Hypothalamus (tissue), 51 donors: ENCODE data around the gene GRIN2C.

Source experiments
- DNase-seq, 51 donors: peaks; one replicate each; lab custom pipeline; 2025; lab: John Stamatoyannopoulos, UW

The GRIN2C gene

DNA sequence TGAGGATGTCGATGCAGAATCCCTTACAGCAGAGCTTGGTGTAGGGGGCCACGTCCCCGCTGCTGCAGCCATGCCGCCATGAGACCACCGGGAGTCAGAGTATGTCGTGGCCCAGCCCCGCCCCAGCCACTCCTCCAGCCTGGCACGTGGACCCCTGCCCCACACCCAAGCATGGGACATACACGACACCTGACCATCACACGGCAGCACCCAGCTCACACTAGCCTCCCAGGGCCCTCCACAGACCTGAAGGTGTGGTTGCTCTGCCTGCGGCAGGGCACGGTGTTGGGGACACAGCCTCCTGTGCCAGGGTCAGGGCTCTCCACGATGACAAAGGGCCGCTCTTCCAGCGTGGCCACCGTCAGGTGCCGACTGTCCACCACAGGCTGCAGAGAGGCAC, 9.4 kb downstream of the GRIN2C start:
- DNase-seq, result no peak

DNA sequence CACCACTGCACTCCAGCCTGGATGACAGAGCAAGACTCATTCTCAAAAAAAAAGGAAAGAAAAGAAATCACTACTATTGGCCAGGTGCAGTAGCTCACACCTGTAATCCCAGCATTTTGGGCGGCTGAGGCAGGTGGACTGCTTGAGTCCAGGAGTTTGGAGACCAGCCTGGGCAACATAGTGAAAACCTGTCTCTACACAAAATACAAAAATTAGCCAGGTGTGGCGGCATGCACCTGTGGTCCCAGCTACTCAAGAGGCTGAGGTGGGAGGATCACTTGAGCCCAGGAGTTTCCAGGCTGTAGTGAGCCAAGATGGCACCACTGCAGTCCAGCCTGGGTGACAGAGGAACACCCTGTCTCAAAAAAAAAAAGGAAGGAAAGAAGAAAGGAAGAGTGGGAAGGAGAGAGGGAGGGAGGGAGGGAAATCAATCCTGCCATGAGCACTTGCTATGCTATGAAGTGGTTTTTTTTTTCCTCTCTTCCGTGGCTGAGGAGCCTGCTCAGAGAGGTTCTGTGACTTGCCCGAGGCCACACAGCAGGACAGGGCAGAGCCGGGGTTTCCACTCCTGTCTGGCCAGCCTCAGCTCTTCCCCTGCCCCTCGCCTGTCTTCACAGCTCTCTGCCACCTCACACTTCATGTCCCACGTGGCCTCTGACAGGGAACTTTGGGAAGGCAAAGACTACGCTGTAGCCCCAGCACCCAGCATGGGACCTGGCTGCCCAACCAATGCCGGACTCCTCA, 10.9 kb downstream of the GRIN2C start:
- no peak for DNase-seq

DNA sequence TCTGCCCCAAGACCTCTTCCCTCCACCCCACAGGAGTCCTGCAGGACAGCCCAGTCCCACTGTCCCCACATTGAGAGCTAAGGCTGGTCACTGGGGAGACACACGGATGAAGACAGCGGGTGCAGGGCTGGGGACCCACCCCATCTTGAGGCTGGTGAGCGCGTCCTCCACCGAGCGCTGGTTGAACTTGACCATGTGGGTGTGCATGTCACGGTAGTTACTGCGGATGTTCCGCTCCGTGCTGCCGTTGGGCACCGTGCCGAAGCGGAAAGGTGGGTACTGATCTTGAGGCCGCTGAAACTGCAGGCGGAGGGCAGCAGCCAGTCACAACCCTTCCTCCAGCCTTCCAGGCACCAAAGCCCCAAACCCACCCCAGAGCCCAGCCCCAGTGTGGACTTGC, 13.1 kb downstream of the GRIN2C start:
- no peak for DNase-seq

DNA sequence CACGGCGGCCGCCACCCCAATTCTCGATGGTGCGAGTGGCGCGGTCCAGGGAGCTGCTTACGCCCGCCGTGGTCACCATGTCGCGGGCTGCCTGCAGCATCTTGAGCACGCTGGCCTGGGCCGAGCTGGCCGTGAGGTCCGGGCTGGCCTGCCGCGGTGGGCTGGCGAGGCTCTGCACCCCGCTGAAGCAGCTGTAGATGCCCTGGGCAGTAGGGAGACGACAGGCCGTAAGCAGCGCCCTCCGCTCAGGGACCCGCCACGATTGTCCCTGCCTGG, 16.4 kb downstream of the GRIN2C start:
- no peak for DNase-seq

DNA sequence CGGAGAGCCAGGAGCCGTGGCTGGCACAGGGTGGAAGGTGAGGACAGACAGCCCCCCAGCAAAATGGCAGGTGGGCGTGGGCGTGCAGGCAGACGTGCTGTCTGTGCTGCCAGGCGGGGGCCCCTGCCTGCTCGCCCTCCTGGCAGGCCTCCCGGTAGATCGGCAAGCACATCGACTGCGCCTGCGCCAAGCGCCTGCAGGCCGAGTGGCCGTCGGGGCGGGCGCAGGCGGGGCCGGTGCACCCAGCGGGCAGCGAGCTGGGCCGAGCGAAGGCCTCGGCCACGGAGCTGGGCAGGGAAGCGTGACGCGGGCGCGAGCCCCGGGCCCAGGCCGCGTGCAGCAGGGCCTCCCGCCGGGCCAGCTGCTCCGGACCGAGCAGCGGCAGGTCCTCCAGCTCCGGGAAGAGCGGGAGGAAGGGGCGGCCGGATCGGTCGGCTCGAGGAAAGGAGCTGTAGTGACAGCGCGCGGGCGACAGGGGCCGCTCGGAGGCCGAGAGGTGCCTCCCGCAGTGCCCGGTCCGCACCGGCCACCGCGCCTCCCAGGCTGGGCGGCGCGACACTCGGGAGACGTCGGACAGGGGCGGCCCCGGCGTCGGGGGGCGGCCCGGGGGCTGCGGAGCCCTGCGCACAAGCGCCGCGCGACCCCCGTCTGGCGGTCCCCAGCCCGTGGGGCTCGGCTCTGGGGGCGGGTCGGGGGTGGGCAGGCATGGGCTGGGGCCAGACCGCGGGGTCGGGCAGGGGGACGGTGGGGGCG, 16.9 kb downstream of the GRIN2C start:
- peak in 46 of 51 donors; percentile 18 to 84 (median 65) for DNase-seq

DNA sequence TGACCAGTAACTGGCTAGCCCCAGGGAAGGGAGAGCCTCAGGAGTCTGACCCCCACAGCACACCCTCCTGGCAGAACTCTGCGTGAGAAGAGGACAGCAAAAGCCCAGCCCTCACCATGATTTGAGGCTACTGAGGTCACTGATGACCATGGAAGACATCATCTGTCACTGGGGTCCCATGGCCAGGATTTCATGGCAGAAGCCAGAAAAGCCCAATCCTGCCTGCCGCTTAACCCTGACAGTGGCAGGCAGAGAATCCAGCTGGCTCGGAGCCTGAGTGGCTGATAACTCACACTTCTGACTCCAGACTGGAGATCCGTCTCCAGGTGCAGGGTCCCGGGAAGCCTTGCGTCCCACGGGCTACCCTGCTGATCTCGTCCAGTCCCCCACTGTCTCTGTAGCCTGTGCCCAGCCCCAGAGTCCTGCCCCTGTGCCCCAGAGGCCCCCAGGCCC, 17.5 kb downstream of the GRIN2C start:
- peak in 6 of 51 donors; percentile 31 to 66 (median 52) for DNase-seq

DNA sequence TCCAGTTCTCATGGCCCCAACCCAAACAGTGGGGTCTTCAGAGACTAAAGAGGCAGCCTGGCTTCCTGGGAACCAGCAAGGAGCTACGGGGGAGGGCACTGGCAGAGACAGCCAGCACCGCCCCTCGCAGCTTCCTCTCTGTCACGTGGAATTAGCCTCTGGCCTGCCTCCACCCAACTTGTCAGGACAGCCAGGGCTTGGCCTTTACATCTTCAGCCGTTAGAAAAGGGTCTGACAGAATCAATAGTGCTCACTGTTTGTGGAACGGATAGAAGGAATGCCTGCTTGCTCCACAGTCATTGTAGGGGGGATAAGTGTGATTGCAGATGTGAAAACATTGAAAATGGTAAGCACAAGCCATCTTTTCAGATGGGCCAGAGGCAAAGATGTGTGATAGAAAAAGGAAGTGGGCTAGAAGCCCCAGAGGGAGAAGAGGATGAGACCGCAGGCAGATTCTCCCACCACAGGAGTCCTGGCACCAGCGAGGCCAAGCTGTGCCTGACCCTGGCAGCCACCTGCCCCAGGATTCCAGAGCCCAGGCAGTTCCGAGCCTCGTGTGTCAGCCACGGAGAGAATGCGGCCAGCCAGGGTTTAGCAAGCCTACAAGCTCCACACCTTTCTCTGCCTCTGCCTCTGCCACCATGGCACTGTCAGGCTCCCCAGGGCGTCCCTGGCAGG, 18.6 kb downstream of the GRIN2C start:
- DNase-seq, result peak in 42 of 51 donors; percentile 16 to 79 (median 50)

DNA sequence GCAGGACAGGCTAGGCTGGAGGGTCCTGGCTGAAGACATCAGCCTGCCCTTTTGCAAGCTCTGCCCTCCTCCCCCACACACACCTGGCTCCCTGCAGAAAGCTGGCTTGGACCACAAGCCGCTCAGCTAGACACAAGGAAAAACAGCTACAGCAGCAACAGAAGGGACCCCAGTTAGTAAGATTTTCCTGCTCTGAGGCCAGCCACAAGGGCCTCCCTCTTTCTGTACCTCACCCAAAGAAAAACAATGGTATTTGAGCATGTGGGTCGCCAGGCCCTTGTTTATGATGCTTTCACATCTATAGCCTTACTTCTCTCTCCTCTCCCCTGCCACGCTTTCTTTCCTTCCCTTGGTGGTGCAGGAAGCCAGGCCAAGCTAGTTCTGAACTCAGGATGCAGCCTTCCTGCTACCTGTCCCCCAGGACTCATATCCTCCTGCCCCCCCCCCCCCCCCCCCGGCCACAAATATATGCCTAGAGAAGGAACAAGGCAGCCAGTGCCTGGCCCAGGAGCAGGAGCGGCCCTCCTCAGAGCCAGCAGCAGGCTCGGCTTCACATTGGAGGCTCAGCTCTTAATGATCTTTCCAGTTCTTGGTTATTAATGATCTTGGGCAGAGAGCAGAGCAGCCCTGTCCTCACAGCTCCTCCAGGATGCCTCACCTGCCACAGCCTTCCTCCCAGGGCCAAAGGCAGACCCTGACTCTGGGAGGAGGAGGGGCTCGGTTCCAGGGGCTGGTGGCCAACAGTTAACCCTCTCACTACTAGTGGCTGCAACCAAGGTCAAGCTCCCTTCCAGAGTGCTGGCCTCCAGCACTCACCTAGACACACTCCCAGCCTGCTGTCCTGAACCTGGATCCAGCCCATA, 19.5 kb downstream of the GRIN2C start:
- DNase-seq, result no peak

DNA sequence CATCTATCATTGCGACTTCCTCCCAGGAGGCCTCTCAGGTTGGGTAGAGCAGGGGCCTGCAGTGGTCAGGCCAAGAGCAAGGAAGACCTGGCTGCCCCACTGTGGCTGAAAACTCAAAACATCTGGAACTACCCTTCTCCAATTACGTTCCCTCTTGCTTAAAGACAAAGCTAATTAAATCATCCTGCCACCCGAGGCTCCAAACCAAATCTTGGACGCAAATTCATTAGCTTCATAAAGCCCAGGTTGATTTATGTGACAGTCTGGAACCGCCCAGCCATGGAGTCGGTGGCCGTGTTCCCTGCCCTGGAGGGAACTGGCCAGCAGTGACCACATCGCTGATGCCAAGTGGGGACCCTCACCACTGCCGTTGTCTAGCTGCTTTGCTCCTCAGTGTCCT, 21.4 kb downstream of the GRIN2C start:
- DNase-seq, result no peak

DNA sequence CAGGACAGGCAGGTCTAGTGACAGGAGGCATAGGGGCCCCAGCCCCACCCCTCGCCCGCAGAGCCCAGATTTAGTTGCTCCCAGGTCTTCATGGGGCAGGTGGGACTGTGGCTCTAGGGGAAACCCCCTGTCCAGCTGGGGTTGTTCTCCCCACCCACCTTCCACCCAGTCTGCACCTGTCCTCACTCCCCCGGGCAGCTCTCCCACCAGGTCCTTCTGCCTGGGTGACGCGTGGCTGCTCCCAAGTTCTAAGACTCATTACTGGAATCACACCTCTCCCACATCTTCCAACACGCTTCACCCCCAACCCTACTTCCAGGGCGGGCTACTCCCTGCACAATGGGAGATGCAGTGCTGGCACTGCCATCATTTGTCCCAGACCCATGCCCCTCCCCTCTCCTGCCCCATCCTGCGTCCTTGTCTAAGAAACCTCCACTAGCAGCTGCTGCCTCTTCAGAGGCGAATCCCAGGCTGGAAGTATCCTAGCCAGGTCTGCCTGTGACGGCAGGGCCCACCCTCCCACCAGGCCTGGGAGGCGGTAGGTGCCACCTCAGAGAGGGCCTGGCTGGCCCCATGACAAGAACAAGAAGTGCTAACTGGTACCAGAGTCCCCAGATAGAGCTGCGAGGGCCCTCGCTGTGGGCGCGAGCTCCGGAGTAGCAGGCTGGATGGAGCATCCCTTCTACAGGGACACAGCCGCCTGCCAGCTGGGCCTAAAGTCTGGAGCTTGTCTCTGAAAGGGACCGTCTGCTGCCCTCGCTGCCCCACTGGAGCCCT, 22.8 kb downstream of the GRIN2C start:
- peak in 1 of 51 donors; percentile 36 for DNase-seq

DNA sequence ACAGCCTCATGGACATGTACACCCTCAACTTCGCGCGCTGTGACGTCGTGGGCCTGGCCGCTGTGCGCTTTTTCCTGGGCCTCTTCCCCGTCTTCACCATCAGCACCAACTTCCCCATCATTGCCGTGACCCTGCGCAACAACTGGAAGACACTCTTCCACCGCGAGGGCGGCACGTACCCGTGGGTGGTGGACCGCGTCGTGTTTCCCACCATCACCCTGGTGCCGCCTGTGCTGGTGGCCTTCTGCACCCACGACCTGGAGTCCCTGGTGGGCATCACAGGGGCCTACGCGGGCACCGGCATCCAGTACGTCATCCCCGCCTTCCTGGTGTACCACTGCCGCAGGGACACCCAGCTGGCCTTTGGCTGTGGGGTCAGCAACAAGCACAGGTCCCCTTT, 23.5 kb downstream of the GRIN2C start:
- no peak for DNase-seq

DNA sequence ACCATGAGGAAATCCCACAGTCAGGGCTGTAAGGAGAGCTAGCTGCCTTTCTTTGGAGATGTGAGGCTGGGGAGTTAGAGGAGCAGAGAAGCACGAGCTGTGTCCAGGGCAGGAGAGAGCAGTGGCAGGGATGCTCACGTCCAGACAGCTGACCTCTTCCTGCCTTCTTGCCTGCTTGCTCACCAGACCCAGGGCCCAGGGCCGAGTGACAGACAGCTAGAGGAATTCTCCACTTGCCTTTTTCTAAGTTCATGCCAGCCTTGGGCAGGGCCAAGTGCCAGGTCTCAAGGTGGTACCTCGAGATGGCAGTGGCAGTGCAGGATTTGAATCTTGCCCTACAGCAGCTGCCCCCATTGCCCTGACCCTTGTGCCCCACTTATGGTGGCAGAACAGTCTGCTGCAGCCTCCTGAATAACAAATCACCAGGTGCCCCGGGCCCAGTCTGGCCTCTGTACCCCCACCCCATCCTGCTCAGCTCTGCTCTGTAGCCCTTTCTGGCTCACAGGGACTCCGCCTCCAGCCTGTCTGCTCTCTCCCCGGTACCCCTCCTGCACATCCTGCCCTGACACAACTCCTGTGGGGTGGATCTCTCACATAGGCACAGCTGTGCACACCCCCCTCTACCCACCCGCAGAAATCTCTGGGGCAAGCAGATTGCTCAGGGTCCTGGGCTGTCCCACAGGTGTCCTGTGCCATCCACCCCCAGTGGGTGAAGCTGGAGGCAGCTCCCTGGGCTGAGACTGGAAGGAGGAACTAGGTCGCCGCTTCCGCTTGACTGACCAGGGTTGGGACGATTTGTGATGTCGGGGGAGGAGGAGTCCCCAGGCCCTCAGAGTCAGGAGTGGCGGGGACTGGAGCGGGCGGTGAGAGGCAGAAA, 25.9 kb downstream of the GRIN2C start:
- peak in 37 of 51 donors; percentile 12 to 73 (median 47) for DNase-seq

DNA sequence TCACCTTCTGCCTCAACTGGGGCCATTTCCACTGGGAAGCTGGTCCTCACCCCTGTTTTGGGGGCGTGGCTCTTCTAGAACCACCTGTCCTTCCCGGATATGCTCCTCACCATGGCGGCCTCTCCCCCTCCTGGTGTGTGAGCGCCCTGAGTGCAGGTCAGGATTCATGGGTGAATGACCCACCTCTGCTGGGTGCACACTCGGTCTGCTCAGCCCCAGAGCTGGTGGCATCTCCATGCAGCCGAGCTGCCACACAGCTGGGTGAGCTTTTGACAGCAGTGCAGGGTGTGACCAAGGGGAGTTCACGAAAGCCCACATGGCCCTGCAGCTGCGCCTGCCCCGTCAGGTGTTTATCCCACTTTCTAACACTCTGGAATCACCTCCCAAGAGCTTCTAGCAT, 27.3 kb downstream of the GRIN2C start:
- DNase-seq, result no peak

DNA sequence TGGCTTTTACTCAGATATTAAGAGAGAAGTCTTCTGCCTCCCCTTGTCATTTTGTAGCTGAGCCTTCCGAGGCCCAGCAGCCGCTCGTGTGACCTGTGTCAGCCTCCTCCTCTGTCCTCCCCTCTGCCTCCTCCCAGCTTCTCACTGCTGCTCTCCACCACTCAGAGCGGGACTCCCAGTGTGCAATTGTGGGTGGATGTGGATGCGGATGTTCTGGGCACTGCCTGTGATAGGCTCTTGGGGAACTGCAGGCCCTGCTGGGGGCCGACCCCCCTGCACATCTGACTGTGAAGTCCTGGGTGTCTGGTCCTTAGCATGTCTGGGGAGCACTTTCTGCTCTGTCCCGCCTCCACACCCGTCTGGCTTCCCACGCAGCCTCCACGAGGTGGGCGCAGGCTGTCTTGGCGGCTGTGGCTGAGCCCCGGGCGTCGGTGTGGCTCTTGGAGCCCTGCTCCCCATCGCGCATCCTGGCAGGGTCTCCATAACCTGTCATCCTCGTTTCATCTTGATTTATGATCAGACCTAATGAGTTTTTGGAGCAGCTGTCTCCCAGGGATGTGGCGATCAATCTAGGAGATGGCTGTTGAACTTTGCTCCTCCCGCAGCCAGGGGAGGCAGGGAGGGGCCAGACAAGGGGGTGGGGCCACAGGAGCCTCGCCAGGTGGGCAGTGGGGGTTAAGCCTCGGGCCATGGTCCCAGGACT, 28.1 kb downstream of the GRIN2C start:
- no peak for DNase-seq

DNA sequence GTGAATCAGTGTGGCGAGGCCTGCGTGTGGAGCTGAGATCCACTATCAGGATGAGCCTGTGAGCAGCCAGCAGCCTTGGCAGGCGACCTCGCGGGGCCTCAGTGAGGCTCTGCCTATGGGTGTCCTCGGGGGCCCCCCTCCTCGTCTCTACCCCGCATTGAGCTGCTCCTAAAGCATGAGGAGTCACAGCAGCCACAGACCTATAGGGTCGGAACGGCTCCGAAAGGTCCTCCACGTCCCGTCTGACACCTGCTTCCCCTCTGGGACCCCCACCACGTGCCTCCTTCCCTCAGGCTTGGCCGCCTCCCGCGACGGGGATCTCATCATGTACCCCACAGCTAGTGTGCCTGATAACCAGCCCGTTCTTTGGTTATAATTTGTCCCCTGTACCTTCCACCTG, 28.8 kb downstream of the GRIN2C start:
- no peak for DNase-seq

DNA sequence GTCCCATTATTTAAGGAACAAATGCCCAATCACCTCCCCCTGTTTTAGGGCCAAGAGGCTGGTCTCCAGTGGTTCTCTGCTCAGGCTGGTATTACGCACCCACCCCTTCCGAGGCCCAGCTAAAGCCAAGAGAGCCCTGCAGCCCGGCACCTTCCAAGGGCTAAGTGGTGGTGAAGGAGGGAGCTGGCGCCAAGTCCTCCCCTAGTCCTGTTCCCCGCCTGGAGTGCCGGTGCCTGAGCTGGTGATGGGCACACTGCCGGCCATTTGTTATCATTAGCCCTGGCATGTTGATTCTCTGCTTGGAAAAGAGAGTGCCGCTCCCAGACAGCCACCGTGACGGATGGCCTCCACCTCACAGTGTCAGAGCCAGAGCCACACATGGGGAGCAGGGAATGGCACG, 31.9 kb downstream of the GRIN2C start:
- DNase-seq, result no peak

DNA sequence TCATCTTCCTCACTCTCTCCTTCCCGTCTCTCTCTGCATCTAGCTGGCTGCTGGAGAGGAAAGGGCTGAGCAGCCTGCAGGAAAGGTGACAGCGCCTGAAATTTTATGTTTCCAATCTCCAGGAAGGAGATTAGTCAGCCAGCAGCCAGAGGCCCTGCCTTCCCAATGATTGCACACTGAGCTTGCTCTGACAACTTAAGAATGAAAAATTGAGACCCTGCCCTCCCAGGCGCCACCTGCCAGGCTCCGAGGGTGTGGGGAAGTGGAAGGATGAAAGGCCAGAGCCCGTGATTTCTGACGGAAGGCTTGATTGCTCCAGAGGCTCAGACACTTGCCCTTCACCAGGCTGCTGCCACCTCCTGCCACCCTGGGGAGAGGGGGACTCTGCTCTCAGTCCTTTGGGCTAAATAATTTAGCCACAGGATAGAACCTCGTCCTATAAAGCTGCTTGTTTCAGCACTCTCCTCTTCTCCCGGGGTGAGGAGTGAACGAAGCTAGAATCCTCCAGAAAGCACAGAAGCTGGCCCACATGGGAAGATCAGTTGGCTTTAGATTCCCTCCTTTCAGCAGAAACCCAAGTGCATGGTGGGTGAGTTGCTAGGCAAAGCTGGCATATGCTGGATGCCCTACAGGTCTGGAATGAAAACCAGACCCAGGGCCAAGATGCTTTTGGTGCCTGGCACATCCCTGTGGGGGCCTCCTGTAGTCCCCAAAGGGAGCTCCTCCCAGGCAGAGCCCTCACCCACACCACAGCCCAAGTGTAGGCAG, 33.5 kb downstream of the GRIN2C start:
- DNase-seq, result peak in 5 of 51 donors; percentile 14 to 36 (median 19)
